OCI-LY3 (cell line): Measurements from ENCODE around the gene GOSR1.
"Not testable (repeated sequence)": the region's sequence is repeated elsewhere in the genome, so short reads cannot be mapped to it uniquely, and the experiment has no call there.

Experiments used
- EZH2phosphoT487 ChIP-seq: fragments of 200-600 bp; shearing (Covaris generic); IDR thresholded peaks from 2 replicates; pipeline ENCODE4 v1.6.1; 2018; ENCODE audit warnings: antibody characterized with exemption, mixed run types, low read depth
- TF ChIP-seq, protein P1 (sequence below): fragments of 200-600, 300-600 bp; sonication (generic); IDR thresholded peaks from 2 replicates; pipeline ENCODE4 v1.5.1; 2014; ENCODE audit warnings: antibody characterized with exemption, low read length, low read depth

GRCh38 chr17:30446640-30447039 is 30.6 kb upstream of the GOSR1 start:
- TF ChIP-seq, protein P1, sequence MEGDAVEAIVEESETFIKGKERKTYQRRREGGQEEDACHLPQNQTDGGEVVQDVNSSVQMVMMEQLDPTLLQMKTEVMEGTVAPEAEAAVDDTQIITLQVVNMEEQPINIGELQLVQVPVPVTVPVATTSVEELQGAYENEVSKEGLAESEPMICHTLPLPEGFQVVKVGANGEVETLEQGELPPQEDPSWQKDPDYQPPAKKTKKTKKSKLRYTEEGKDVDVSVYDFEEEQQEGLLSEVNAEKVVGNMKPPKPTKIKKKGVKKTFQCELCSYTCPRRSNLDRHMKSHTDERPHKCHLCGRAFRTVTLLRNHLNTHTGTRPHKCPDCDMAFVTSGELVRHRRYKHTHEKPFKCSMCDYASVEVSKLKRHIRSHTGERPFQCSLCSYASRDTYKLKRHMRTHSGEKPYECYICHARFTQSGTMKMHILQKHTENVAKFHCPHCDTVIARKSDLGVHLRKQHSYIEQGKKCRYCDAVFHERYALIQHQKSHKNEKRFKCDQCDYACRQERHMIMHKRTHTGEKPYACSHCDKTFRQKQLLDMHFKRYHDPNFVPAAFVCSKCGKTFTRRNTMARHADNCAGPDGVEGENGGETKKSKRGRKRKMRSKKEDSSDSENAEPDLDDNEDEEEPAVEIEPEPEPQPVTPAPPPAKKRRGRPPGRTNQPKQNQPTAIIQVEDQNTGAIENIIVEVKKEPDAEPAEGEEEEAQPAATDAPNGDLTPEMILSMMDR: not testable (repeated sequence)
- TF ChIP-seq EZH2phosphoT487: not testable (repeated sequence)
